H9 (cell line): ENCODE measurements around the gene DNAJB11. TPM values are rescaled to one million over a fixed set of nuclear protein-coding genes. Genes with fewer than 3 reads are reported as not detected.

Experiments
- DNase-seq: peaks from one replicate; pipeline ENCODE4 v3.0.0-alpha.2; 2017
- H2AFZ ChIP-seq: one replicate; pipeline ENCODE4 v1.6.1; 2013; ENCODE audit warnings: mild to moderate bottlenecking, low read length, control low read depth, moderate library complexity
- H2AK5ac ChIP-seq: 2 replicates; pipeline ENCODE4 v1.6.1; 2013; ENCODE audit warnings: low read length, control low read depth, mixed read lengths; ENCODE audit not compliant: insufficient read length
- H2BK120ac ChIP-seq: one replicate; pipeline ENCODE4 v1.6.1; 2013; ENCODE audit warnings: low read depth, mild to moderate bottlenecking, low read length, control low read depth, inconsistent platforms; ENCODE audit not compliant: poor library complexity, severe bottlenecking
- H2BK12ac ChIP-seq: 2 replicates; pipeline ENCODE4 v1.6.1; 2013; ENCODE audit warnings: low read length, control low read depth, mixed read lengths, low read depth; ENCODE audit not compliant: insufficient read length
- H2BK15ac ChIP-seq: 2 replicates; pipeline ENCODE4 v1.6.1; 2013; ENCODE audit warnings: low read depth, low read length, control low read depth
- H2BK20ac ChIP-seq: one replicate; pipeline ENCODE4 v1.6.1; 2013; ENCODE audit warnings: low read depth, mild to moderate bottlenecking, low read length, control low read depth, inconsistent platforms; ENCODE audit not compliant: poor library complexity, severe bottlenecking
- H2BK5ac ChIP-seq: 2 replicates; pipeline ENCODE4 v1.6.1; 2013; ENCODE audit warnings: low read length, control low read depth, mixed read lengths; ENCODE audit not compliant: insufficient read length
- H3K14ac ChIP-seq: 2 replicates; pipeline ENCODE4 v1.6.1; 2013; ENCODE audit warnings: low read length, control low read depth; ENCODE audit not compliant: insufficient read depth
- H3K18ac ChIP-seq: 2 replicates; pipeline ENCODE4 v1.6.1; 2013; ENCODE audit warnings: low read depth, mild to moderate bottlenecking, mixed read lengths, low read length, control low read depth; ENCODE audit not compliant: insufficient read length
- H3K23ac ChIP-seq: 2 replicates; pipeline ENCODE4 v1.6.1; 2013; ENCODE audit warnings: low read length, control low read depth, mixed read lengths, low read depth; ENCODE audit not compliant: insufficient read length
- H3K23me2 ChIP-seq: 2 replicates; pipeline ENCODE4 v1.6.1; 2013; ENCODE audit warnings: low read depth, mild to moderate bottlenecking, mixed read lengths, low read length, control low read depth; ENCODE audit not compliant: insufficient read length, poor library complexity, severe bottlenecking
- H3K27ac ChIP-seq: 2 replicates; pipeline ENCODE4 v1.5.1; 2013; ENCODE audit warnings: low read length, control low read depth, mixed read lengths, low read depth; ENCODE audit not compliant: insufficient read length
- H3K27me3 ChIP-seq: 2 replicates; pipeline ENCODE4 v1.6.1; 2013; ENCODE audit warnings: low read length, control low read depth, inconsistent platforms; ENCODE audit not compliant: insufficient read depth
- H3K4ac ChIP-seq: 2 replicates; pipeline ENCODE4 v1.6.1; 2013; ENCODE audit warnings: low read depth, mild to moderate bottlenecking, control low read depth, inconsistent platforms, low read length, moderate library complexity
- H3K4me1 ChIP-seq: 2 replicates; pipeline ENCODE4 v1.6.1; 2013; ENCODE audit warnings: low read length, control low read depth, inconsistent platforms; ENCODE audit not compliant: insufficient read depth
- H3K4me2 ChIP-seq: 2 replicates; pipeline ENCODE4 v1.6.1; 2013; ENCODE audit warnings: low read length, control low read depth, mixed read lengths; ENCODE audit not compliant: insufficient read length, insufficient read depth
- H3K56ac ChIP-seq: 2 replicates; pipeline ENCODE4 v1.6.1; 2013; ENCODE audit warnings: low read depth, mild to moderate bottlenecking, mixed read lengths, low read length, control low read depth; ENCODE audit not compliant: insufficient read length
- H3K79me1 ChIP-seq: 2 replicates; pipeline ENCODE4 v1.6.1; 2013; ENCODE audit warnings: low read depth, mild to moderate bottlenecking, moderate library complexity, low read length, control low read depth, inconsistent platforms; ENCODE audit not compliant: insufficient read depth, poor library complexity, severe bottlenecking
- H3K79me2 ChIP-seq: 2 replicates; pipeline ENCODE4 v1.6.1; 2013; ENCODE audit warnings: low read length, control low read depth, inconsistent platforms; ENCODE audit not compliant: insufficient read depth
- H3K9ac ChIP-seq: 2 replicates; pipeline ENCODE4 v1.6.1; 2013; ENCODE audit warnings: low read length, control low read depth, mixed read lengths; ENCODE audit not compliant: insufficient read length; ENCODE audit errors: extremely low read depth
- H3K9me3 ChIP-seq: one replicate; pipeline ENCODE4 v1.6.1; 2013; ENCODE audit warnings: low read depth, low read length, inconsistent platforms; ENCODE audit not compliant: control insufficient read depth
- H3T11ph ChIP-seq: one replicate; pipeline ENCODE4 v1.6.1; 2013; ENCODE audit warnings: mild to moderate bottlenecking, low read length, control low read depth, inconsistent platforms
- H4K20me1 ChIP-seq: one replicate; pipeline ENCODE4 v1.6.1; 2013; ENCODE audit not compliant: control insufficient read depth, insufficient read length, insufficient read depth
- H4K5ac ChIP-seq: 2 replicates; pipeline ENCODE4 v1.6.1; 2013; ENCODE audit warnings: low read depth, mild to moderate bottlenecking, mixed read lengths, low read length, control low read depth; ENCODE audit not compliant: insufficient read length
- H4K8ac ChIP-seq: replicated peaks from 2 replicates; pipeline ENCODE4 v1.6.1; 2013; ENCODE audit warnings: low read length, control low read depth, mixed read lengths, low read depth; ENCODE audit not compliant: insufficient read length
- H4K91ac ChIP-seq: 2 replicates; pipeline ENCODE4 v1.6.1; 2013; ENCODE audit warnings: low read depth, mild to moderate bottlenecking, moderate library complexity, mixed read lengths, low read length, control low read depth; ENCODE audit not compliant: insufficient read length
- H3K27ac Mint-ChIP-seq, 3 experiments: 2 replicates in 2 of 3; 3 replicates in 1 of 3; pipeline ENCODE4 v1.8.0; 2020 to 2021; ENCODE audit warnings: mixed read lengths in 3 of 3, mild to moderate bottlenecking in 1 of 3, moderate library complexity in 1 of 3
- H3K27me3 Mint-ChIP-seq: 2 replicates; pipeline ENCODE4 v1.8.0; 2021; ENCODE audit warnings: low read depth, mild to moderate bottlenecking, moderate library complexity, mixed read lengths
- H3K36me3 Mint-ChIP-seq, 3 experiments: 2 replicates in 2 of 3; 3 replicates in 1 of 3; pipeline ENCODE4 v1.8.0; 2020 to 2021; ENCODE audit warnings: low read depth in 3 of 3, mixed read lengths in 3 of 3; ENCODE audit not compliant: insufficient read depth in 1 of 3
- H3K4me1 Mint-ChIP-seq, 2 experiments: 2 replicates each; pipeline ENCODE4 v1.8.0; 2020; ENCODE audit warnings: mixed read lengths in 2 of 2
- H3K4me3 Mint-ChIP-seq, 2 experiments: 2 replicates in 1 of 2; 3 replicates in 1 of 2; pipeline ENCODE4 v1.8.0; 2020 to 2021; ENCODE audit warnings: mild to moderate bottlenecking in 2 of 2, mixed read lengths in 2 of 2, moderate library complexity in 1 of 2
- H3K9me3 Mint-ChIP-seq, 2 experiments: 2 replicates in 1 of 2; 3 replicates in 1 of 2; pipeline ENCODE4 v1.8.0; 2020; ENCODE audit warnings: mild to moderate bottlenecking in 2 of 2, mixed read lengths in 2 of 2, moderate library complexity in 1 of 2
- WGBS: extraction: QIAGEN DNeasy Blood & Tissue Kit; methylation state at CpG from one replicate; pipeline ENCODE4 v1.1.7; 2013; ENCODE audit warnings: missing lambda C conversion rate, low lambda C conversion rate, mixed read lengths; ENCODE audit not compliant: insufficient read length; ENCODE audit errors: extremely low coverage; 5-methylcytosine and 5-hydroxymethylcytosine counted together
- total RNA-seq: library from RNA; stranded (reverse); gene quantifications from 2 replicates; pipeline ENCODE4 v1.2.1, GENCODE V29; 2021
- TF ChIP-seq, protein P1 (sequence below): fragments of 200-600 bp; sonication (generic); conservative IDR thresholded peaks from 3 replicates; pipeline ENCODE4 v1.8.0; 2021; ENCODE audit warnings: antibody characterized with exemption, mild to moderate bottlenecking

The DNAJB11 gene
- total RNA-seq, 1 experiment from 2014 or later = 61.2 TPM

DNA sequence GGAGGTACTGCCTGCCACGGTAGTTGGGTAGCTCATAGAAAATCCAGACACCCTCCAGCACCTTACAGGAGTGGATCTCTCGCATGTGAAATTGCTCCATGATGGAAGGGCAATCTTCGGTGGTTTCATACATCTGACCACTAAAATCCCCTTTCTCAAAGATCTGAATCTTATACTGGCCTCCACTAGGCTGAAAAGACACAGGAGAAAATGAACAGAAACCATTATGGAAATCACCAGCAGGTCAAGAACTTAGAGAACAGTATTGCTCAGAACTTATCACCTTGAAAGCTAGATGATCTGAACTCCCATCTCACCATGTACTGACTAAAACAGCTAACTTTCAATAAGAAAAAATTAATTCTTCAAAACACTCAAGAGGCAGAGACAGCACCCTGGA is 31.7 kb upstream of the DNAJB11 start:
- Histone ChIP-seq H3K9ac (no peak overlapping the region), H3K56ac (no peak overlapping the region), H4K5ac (no peak overlapping the region), H2BK15ac (no peak overlapping the region), H3T11ph (no peak overlapping the region), H2BK20ac (no peak overlapping the region), H3K27ac (no peak overlapping the region), H3K4ac (no peak overlapping the region), H4K8ac (no peak overlapping the region), H3K27me3 (no peaks in the 10 kb centered on the region), H3K79me1 (no peaks in the 10 kb centered on the region), H3K4me1 (no peaks in the 10 kb centered on the region), H2BK120ac (no peak overlapping the region), H3K18ac (no peak overlapping the region), H3K79me2 (no peaks in the 10 kb centered on the region), H3K9me3 (no peaks in the 10 kb centered on the region), H4K91ac (no peak overlapping the region), H3K23me2 (no peaks in the 10 kb centered on the region), H3K23ac (no peak overlapping the region), H2AK5ac (no peak overlapping the region), H3K4me2 (no peak overlapping the region), H2BK12ac (no peak overlapping the region), H2BK5ac (no peak overlapping the region), H4K20me1 (no peaks in the 10 kb centered on the region), H2AFZ (no peak overlapping the region), H3K14ac (no peak overlapping the region)
- WGBS = no CpG with 5 or more reads among the region's 3 CpGs
- Mint-ChIP-seq H3K36me3 (no peaks in the 10 kb centered on the region), H3K9me3 (no peaks in the 10 kb centered on the region), H3K4me1 (peaks cover 4 to 5% of the 10 kb centered on the region in 2 experiments; a peak in 3 of 4 replicates), H3K4me3 (no peak overlapping the region), H3K27ac (no peak overlapping the region), H3K27me3 (no peaks in the 10 kb centered on the region)
- TF ChIP-seq, protein P1, sequence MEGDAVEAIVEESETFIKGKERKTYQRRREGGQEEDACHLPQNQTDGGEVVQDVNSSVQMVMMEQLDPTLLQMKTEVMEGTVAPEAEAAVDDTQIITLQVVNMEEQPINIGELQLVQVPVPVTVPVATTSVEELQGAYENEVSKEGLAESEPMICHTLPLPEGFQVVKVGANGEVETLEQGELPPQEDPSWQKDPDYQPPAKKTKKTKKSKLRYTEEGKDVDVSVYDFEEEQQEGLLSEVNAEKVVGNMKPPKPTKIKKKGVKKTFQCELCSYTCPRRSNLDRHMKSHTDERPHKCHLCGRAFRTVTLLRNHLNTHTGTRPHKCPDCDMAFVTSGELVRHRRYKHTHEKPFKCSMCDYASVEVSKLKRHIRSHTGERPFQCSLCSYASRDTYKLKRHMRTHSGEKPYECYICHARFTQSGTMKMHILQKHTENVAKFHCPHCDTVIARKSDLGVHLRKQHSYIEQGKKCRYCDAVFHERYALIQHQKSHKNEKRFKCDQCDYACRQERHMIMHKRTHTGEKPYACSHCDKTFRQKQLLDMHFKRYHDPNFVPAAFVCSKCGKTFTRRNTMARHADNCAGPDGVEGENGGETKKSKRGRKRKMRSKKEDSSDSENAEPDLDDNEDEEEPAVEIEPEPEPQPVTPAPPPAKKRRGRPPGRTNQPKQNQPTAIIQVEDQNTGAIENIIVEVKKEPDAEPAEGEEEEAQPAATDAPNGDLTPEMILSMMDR = no peak
- no peak for DNase-seq
